ENCODE results near the gene BTG4.

- no peak for TF ChIP-seq POLR2A (IDR thresholded peaks at IDR 0.05; ENCODE audit: low read length)
- TF ChIP-seq GATA1 (IDR thresholded peaks at IDR 0.05; ENCODE audit: low read depth, low read length) = no peak
Observed at GRCh38 chr11:111483431-111483830, 28.8 kb downstream of the BTG4 start.

Measured in erythroblast (primary cell).